ENCODE measurements around the gene OR2Y1.

Gene OR2Y1

DNA sequence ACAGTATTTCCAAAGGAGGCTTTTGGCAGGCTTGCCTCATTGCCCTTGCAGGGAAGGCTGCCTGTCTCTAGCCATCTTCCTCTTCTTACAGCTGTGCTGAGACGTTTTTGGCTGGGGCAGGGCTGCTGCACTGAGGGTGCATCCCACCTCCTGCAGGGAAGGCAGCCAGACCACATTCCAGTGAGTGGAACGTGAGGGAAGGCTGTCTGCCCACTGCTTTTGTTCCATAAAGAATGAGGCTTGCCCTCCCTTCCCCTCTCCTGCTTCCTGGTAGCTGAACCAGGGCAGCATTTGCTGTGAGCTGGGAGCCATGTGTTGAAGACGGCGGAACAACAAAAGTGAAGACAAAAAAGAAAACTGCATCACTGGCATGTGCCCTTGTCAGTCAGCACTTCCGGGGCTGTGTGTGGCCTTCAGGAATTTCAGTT, 46.0 kb upstream of the OR2Y1 start:
- no peaks in the 10 kb centered on the region for H3K27me3 ChIP-seq (ENCODE audit: control insufficient read depth, low read length)
- H3K9me2 ChIP-seq (replicated peaks; ENCODE audit: control insufficient read depth, low read length), result no peaks in the 10 kb centered on the region
- no peak overlapping the region for H3K4me2 ChIP-seq (ENCODE audit: low read length)
- H3K4me3 ChIP-seq (ENCODE audit: low read length), result no peak overlapping the region
- no peak overlapping the region for H3K27ac ChIP-seq (ENCODE audit: low read depth, low read length)
- no peaks in the 10 kb centered on the region for H3K4me1 ChIP-seq (ENCODE audit: control insufficient read depth, low read length)
- no peak for TF ChIP-seq CTCF (IDR thresholded peaks at IDR 0.05; ENCODE audit: low read depth, low read length, poor library complexity, severe bottlenecking)
- no peak for TF ChIP-seq EZH2phosphoT487 (IDR thresholded peaks at IDR 0.05; ENCODE audit: borderline replicate concordance, low read length)
- H3K9me3 ChIP-seq (ENCODE audit: control insufficient read depth, insufficient read depth, low read length), result no peaks in the 10 kb centered on the region
- H3K79me2 ChIP-seq (ENCODE audit: control insufficient read depth, low read length), result peaks cover 3% of the 10 kb centered on the region; the same call in 1 of the 2 replicates
- peaks cover 14% of the 10 kb centered on the region for H3K36me3 ChIP-seq (ENCODE audit: control insufficient read depth, low read length)
- H3F3A ChIP-seq (ENCODE audit: control insufficient read depth, insufficient read depth), result 0 out of 2 replicates have a peak, but pooled peaks cover 2% of the 10 kb centered on the region
- H4K20me1 ChIP-seq (ENCODE audit: control insufficient read depth, insufficient read depth, low read depth, low read length), result no peaks in the 10 kb centered on the region

DNA sequence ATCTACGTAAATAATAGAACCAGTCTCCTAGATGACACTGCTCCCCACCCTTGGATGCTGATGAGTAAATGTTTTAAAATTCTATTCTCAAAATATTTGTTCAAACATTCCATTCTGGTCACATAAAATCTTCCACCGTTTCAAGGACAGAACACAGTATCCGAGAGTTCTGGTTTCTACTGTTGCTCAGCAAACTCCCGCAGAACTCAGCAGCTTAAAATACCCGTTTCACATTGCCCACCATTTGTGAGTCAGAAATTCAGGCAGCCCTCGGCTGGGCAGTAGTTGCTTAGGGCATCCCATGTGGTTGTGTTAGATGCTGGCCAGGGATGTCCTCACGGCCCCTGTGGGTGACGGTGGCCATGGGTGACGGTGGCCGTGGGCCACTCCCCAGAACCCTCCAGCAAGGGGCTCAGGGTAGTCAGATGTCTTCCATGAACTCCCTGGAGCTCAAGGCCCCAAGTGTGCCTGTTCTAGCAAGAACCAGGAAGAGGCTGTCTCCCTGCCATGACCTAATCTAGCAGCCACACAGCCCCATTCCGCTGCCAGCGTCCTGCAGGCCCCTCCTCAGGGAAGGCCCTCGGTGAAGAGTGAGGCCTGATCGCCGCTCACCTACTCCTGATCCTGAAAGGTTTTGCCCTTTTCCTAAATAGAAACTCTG, 45.4 kb upstream of the OR2Y1 start:
- Histone ChIP-seq H3K27me3 (ENCODE audit: control insufficient read depth, low read length) (no peaks in the 10 kb centered on the region), H3K36me3 (ENCODE audit: control insufficient read depth, low read length) (peaks cover 9% of the 10 kb centered on the region), H3K9me2 (replicated peaks; ENCODE audit: control insufficient read depth, low read length) (no peaks in the 10 kb centered on the region), H3K79me2 (ENCODE audit: control insufficient read depth, low read length) (no peaks in the 10 kb centered on the region), H3K4me3 (ENCODE audit: low read length) (no peak overlapping the region), H3K9me3 (ENCODE audit: control insufficient read depth, insufficient read depth, low read length) (no peaks in the 10 kb centered on the region), H3F3A (ENCODE audit: control insufficient read depth, insufficient read depth) (0 out of 2 replicates have a peak, but pooled peaks cover 2% of the 10 kb centered on the region), H3K4me2 (ENCODE audit: low read length) (no peak overlapping the region), H3K27ac (ENCODE audit: low read depth, low read length) (no peak overlapping the region), H4K20me1 (ENCODE audit: control insufficient read depth, insufficient read depth, low read depth, low read length) (no peaks in the 10 kb centered on the region), H3K4me1 (ENCODE audit: control insufficient read depth, low read length) (no peaks in the 10 kb centered on the region)
- TF ChIP-seq CTCF (IDR thresholded peaks at IDR 0.05; ENCODE audit: low read depth, low read length, poor library complexity, severe bottlenecking), result no peak
- TF ChIP-seq EZH2phosphoT487 (IDR thresholded peaks at IDR 0.05; ENCODE audit: borderline replicate concordance, low read length), result no peak

- H3K9me2 ChIP-seq (replicated peaks; ENCODE audit: control insufficient read depth, low read length), result no peaks in the 10 kb centered on the region
- H3K27ac ChIP-seq (ENCODE audit: low read depth, low read length), result no peak overlapping the region
- no peaks in the 10 kb centered on the region for H3K79me2 ChIP-seq (ENCODE audit: control insufficient read depth, low read length)
- 0 out of 2 replicates have a peak, but pooled peaks cover 2% of the 10 kb centered on the region for H3F3A ChIP-seq (ENCODE audit: control insufficient read depth, insufficient read depth)
- H4K20me1 ChIP-seq (ENCODE audit: control insufficient read depth, insufficient read depth, low read depth, low read length), result no peaks in the 10 kb centered on the region
- H3K36me3 ChIP-seq (ENCODE audit: control insufficient read depth, low read length), result peaks cover 3% of the 10 kb centered on the region
- H3K4me1 ChIP-seq (ENCODE audit: control insufficient read depth, low read length), result no peaks in the 10 kb centered on the region
- TF ChIP-seq EZH2phosphoT487 (IDR thresholded peaks at IDR 0.05; ENCODE audit: borderline replicate concordance, low read length) (no peak), CTCF (IDR thresholded peaks at IDR 0.05; ENCODE audit: low read depth, low read length, poor library complexity, severe bottlenecking) (peak; percentile 67)
- no peak overlapping the region for H3K4me2 ChIP-seq (ENCODE audit: low read length)
- H3K9me3 ChIP-seq (ENCODE audit: control insufficient read depth, insufficient read depth, low read length), result no peaks in the 10 kb centered on the region
- no peaks in the 10 kb centered on the region for H3K27me3 ChIP-seq (ENCODE audit: control insufficient read depth, low read length)
- no peak overlapping the region for H3K4me3 ChIP-seq (ENCODE audit: low read length)
These were observed 44.7 kb upstream of the OR2Y1 start for GRCh38 chr5:180784497-180785097.

Data from DOHH2 (cell line).